ENCODE measurements around the gene STMN1.
A peak's percentile ranks its signal among the peaks of the same experiment; 100 is the strongest.

STMN1 gene

DNA sequence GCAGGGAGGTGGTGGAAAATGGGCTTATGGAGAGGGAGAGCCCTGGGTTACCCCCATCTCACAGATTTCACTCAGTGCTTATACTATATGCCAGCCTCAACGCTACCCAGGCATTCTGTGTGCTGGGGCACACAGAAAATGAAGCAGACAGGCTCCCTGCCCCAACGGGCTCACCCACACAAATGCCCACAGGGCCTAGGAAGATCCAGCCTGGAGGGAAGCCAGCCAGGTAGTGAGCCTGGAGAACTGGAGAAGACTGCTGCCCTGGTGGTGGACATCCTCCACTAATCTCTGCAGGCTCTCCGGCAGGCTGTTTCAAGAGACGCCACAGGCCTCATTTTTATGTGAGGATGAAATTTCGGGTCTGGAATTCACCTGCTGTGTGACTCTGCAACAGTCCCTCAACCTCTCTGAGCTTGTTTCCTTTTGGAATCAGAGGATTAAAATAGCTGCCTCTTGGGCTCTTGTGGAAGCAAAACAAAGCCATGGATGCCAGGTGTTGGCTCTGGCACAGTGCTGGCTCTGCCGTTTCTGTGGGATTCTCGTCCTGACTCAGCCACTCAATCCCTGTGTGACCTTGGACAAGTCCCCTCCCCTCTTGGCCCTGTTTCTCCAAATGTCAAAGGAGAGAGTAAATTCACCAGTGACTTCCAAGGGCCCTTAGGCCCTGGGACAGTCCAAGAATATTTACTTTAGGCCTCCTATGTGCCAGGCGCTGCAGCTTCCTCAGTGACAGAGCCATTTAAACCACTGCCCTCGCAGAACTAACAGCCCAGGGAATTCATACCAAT, 34.3 kb downstream of the STMN1 start:
- no peak for DNase-seq (ENCODE audit: extremely low read depth in 1 of 2, low read depth in 1 of 2)

DNA sequence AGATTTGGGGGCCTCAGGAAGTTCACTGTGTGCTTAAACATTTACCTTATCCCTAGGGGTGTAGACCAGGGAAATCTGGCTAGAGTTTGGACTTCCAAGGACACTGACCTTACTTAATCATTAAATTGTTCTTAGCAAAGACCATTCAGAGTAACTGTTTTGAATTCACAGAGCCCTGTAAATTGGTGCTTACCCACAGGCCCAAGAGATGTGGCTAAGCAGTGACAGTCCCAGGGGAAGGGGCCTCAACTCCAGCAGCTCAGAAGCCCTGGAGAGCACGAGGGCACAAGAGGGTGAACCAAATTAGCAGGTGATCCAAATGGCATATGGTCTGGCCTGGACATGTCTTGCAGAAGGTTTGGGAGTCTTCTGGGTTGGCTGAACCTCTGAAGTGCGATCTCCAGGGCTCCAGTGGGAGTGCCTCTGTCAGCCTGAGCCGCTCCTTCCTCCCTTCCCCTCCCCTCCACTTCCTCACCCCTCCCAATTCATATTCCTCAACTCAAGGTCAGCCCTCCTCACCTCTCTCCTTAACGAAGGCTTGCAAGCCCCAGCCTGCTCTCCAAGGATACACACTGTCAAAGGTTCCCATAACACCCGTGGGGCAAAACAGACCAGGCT, 35.0 kb downstream of the STMN1 start:
- DNase-seq (ENCODE audit: extremely low read depth in 1 of 2, low read depth in 1 of 2): no peak

DNA sequence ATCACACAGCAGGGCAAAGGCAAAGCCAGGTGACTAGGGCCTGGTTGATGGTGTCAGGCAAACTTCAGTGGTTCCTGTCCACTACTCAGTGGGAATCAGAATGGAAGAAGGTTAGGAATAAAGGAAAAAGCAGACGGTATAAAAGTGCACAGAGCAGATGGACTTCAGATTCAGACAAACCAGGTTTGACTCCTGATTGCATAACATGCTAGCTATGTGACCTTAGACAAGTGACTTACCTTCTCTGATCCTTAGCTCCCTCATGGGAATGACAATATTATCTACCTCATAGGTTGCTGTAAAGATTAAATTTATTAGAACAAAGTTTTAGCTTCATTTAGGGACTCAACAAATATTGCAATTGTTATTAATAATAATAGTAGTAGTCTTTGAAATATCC, 35.6 kb downstream of the STMN1 start:
- no peak for DNase-seq (ENCODE audit: extremely low read depth in 1 of 2, low read depth in 1 of 2)

DNA sequence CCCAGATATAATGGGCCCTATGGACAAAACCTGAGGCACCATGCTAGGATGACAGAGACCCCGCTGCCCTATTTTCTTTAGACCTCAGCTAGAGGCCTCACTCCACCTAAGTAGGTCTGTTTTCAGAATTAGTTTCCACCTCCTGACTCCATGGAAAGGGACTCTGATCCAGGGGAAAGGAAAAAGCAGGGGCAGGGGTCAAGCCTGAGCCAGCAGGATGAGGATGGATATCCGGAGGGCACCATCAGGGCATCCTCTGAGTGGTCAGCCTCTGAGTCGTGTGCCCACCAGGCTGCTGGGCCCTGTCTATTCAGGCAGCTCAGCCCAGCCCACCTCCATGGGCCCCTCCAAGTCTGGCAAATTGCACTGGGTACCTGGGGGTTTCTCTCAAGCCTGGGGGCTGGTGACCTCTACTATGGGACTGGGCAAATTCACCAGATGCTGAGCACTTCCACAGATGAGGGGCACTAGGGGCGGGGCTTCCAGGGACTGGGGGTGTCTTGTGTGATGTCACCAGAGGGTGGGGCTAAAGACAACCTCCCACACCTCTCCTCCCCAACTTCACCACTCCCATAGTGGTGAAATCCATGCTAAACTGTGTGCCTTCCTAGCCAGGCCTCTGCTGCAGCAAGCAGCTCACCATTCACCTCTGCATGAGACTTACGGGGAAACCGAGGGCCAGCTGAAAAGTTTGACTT, 36.2 kb downstream of the STMN1 start:
- no peak for DNase-seq (ENCODE audit: extremely low read depth in 1 of 2, low read depth in 1 of 2)

DNA sequence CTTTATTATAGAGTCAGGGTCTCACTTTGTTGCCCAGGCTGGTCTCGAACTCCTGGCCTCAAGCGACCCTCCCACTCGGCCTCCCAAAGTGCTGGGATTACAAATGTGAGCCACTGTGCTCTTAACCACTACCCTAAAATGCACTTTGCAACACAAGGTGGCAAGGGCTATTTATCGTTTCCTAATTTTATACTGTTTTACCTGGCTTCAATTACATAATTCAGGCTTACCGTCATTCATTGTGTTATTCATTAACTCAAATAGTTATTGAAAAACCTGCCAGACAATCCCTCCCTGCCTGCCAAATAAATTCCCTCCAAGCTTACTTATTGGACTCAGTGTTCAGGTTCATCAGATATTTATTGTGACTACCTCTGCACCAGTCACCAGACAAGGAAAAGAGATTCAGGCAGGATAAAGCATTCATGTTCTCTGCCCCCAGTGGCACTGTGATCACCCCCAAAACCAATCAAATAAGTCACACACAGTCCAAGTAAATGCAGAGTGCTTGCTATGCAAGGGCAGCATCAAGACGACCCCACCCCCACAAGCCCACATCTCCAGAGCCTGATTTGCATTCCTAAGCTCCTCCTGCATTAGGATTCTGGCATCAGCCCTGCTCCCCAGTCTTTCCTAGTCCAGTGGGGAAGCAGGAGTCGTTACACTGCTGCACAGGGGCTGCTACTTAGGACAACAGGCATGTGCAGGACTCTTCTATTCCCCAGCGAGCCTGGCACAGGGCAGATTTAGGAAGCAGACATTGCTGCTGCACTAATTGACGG, 38.8 kb downstream of the STMN1 start:
- no peak for DNase-seq (ENCODE audit: extremely low read depth in 1 of 2, low read depth in 1 of 2)

DNA sequence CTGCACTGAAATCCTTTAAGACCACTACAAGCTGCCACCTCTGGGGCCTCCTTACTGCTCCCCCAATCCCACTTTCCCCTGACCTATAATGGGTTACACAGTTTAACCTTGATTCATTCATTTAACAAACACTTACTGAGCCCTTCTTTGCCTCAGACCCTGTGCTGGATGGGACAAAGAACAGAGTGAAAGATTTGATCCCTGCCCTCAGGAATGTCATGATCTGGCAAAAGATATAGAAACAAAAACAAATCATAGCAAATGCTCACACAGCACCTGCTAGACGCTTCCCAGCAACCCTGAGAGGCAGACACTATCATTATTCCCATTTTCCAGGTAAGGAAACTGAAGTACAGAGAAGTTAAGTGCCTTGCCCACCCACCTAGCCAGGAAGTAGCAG, 39.9 kb downstream of the STMN1 start:
- no peak for DNase-seq (ENCODE audit: extremely low read depth in 1 of 2, low read depth in 1 of 2)

DNA sequence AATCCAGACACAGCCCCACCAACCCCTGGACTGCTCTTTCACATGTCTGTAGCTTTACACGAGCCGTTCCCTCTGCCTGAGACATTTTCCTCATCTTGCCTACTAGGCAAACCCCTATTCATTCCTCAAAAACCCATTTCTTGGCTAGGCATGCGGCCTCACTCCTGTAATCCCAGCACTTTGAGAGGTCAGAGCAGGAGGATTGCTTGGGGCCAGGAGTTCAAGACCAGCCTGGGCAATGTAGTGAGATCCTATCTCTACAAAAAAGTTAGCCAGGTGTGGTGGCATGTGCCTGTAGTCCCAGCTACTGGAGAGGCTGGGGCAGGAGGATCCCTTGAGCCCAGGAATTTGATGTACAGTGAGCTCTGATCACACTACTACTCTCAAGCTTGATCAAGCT, 41.8 kb downstream of the STMN1 start:
- DNase-seq (ENCODE audit: extremely low read depth in 1 of 2, low read depth in 1 of 2): no peak

DNA sequence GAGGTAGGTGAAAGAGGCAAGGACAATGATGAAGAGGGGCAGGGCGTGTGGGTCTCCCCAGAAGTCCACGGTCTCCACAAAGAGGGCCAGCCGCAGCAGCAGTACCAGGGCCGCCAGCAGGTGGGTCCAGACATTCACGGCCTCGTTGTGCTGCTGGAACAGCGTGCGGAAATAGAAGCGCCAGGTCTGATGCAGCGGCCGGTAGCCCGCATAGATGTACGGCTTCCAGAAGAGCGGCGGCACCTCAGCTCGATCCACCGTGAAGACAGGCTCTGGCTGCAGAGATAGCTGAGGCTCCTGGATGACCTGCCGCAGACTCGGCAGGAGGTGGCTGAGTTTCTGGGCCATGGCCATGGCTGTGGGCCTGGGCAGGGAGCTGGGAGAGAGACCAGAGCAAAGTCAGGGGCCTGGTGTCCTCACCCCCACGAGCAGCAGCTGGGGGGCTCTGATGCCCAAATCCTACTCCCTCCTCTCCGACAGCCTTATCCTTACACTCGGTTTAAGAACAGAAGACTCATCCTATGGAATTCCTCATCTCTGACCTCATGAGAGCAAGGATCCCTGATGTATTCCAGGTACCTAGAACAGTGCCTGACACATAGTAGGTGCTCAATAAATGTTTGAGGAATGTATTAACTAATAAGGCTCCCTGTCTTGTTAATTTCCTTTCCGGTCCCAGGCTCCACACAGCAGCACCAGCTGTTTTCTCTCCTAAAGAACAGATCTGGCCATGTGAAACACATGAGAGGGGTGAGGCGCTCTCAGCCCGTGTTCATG, 42.5 kb downstream of the STMN1 start:
- DNase-seq (ENCODE audit: extremely low read depth in 1 of 2, low read depth in 1 of 2): no peak

GRCh38 chr1:25862785-25863485, 43.3 kb downstream of the STMN1 start:
- no peak for DNase-seq (ENCODE audit: extremely low read depth in 1 of 2, low read depth in 1 of 2)

DNA sequence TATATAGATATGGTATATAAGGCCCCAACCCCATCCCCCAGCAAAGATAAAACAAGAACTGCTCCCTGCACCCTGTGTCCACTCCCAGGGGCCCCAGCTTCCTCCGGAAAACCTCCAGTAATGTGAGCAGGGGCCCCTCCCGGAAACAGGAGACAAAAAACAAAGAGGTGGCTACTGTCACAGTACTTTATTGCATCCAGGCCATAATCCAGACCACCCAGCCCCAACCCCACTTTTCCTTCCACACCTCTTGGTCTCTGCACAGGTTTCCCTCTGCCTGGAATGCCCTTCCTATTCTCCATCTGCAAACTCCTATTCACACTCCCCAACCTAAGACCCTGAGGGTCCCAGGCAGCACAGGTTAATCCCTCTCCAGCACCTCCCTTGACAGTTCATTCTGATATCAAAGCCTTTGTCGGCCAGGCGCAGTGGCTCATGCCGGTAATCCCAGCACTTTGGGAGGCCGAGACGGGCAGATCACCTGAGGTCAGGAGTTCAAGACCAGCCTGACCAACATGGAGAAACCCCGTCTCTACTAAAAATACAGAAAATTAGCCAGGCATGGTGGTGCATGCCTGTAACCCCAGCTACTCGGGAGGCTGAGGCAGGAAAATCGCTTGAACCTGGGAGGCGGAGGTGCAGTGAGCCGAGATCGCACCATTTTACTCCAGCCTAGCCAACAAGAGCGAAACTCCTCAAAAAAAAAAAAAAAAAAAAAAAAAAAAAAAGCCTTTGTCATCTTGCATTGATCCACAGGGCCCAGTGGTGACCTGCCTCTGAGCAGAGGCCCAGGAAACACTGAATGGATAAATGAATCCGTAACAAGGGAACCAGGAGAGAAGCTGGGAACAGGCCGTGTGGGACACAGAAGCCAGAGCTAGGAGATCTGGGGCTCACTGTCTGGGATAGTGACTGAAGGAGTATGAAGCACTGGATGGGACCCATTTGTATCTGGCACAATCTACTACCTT, 44.6 kb downstream of the STMN1 start:
- no peak for DNase-seq (ENCODE audit: extremely low read depth in 1 of 2, low read depth in 1 of 2)

GRCh38 chr1:25858906-25859789, 47.1 kb downstream of the STMN1 start, which contains the start of gene AUNIP:
AUNIP (minus strand) TSS chr1:25859457; CDS start chr1:25859357, 100 bp downstream.
- DNase-seq (ENCODE audit: extremely low read depth in 1 of 2, low read depth in 1 of 2): peak; percentile 81 to 82

- no peak for DNase-seq (ENCODE audit: extremely low read depth in 1 of 2, low read depth in 1 of 2)
Observed at GRCh38 chr1:25858494-25858893, 47.7 kb downstream of the STMN1 start.

GRCh38 chr1:25856856-25857255, 49.4 kb downstream of the STMN1 start:
- no peak for DNase-seq (ENCODE audit: extremely low read depth in 1 of 2, low read depth in 1 of 2)

GRCh38 chr1:25854554-25854953, 51.7 kb downstream of the STMN1 start:
- DNase-seq (ENCODE audit: extremely low read depth in 1 of 2, low read depth in 1 of 2): no peak

Measured in stimulated activated CD8-positive, alpha-beta memory T cell treated with anti-CD3 and anti-CD28 coated beads, Interleukin-7, amount 100 ng/mL, for 48 hours (primary cell).